Activated naive CD4-positive, alpha-beta T cell treated with anti-CD3 and anti-CD28 coated beads, Interleukin-2, amount 50 U/mL, for 24 hours (primary cell): ENCODE data around the gene HOXB8.
A peak's percentile ranks its signal among the peaks of the same experiment; 100 is the strongest.

Experiments
- H3K27ac Mint-ChIP-seq: one replicate; pipeline ENCODE4 v1.8.0; 2021; ENCODE audit warnings: mild to moderate bottlenecking, mixed read lengths
- H3K27me3 Mint-ChIP-seq: one replicate; pipeline ENCODE4 v1.8.0; 2021; ENCODE audit warnings: mixed read lengths
- H3K36me3 Mint-ChIP-seq: one replicate; pipeline ENCODE4 v1.8.0; 2021; ENCODE audit warnings: mixed read lengths
- H3K4me1 Mint-ChIP-seq: one replicate; pipeline ENCODE4 v1.8.0; 2021; ENCODE audit warnings: mixed read lengths
- H3K4me3 Mint-ChIP-seq: one replicate; pipeline ENCODE4 v1.8.0; 2021; ENCODE audit warnings: mild to moderate bottlenecking, mixed read lengths
- H3K9me3 Mint-ChIP-seq: one replicate; pipeline ENCODE4 v1.8.0; 2021; ENCODE audit warnings: mixed read lengths

Gene HOXB8

DNA sequence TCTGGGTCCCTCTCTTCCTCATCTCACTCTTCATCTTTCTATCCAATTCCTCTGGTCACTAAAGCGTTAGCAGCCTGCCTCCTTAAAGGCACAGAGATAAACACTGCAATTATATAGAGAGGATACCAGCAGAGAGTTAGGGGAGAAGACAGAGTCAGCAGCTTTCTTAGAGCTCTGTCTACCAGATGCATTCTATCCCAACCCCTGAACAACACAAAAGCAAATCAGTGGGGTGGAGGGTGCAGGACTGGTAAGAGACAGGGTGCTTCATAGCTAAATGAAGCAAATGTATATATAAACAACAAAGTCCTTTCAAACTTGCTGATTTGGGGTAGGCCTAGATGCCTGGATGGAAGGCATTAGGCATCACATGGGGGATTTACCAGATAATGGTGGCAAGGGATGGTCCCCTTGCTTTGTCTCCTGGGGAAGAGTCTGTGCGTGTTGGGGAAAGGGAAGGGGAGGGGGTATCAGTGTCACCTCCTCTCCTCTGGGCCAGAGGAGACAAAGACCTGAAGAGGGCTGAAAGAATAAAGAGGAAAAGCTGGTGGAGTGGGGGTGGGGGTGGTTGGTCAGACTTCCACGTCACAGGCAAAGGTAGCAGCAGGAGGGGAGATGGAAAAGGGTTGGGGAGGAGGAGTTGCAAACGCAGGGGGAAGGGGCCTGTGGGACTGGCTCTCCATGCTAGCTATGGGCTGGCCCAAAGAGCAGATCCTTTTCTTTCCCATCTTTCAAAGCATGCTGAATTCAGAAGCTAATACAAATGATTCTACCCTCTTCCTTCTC lies 49.0 kb downstream of the HOXB8 start:
- peaks cover 24% of the 10 kb centered on the region for H3K4me1 Mint-ChIP-seq
- H3K27ac Mint-ChIP-seq = no peak overlapping the region
- no peaks in the 10 kb centered on the region for H3K9me3 Mint-ChIP-seq
- no peak overlapping the region for H3K4me3 Mint-ChIP-seq
- H3K27me3 Mint-ChIP-seq = peaks cover 6% of the 10 kb centered on the region
- peaks cover 2% of the 10 kb centered on the region for H3K36me3 Mint-ChIP-seq

DNA sequence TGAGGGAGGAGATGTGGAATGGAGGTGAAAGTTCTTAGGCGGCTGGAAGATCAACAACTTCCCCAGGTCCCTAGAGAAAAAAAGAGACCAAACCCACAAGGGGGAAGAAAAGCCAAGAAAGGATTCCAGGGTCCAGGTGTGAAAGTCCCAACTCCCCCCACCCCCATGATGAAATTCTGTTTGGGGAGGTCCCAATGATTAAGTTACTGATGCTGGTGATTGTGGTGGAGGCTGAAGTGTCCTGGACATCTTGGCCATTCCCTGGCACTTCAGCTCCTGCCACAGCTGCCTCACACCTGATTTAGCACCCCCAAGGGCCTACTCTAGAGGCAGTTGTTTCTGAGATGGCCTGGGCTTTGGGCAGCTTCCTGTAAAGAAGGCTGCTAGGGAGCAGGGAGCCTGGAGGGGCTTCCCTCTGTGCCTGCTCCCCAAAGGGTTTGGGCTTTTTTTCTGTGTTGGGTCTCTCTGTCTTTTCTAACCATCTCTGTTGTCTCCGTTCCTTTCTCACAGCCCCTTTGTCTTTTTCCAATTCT lies 50.0 kb downstream of the HOXB8 start:
- Mint-ChIP-seq H3K9me3 (no peaks in the 10 kb centered on the region), H3K4me1 (peaks cover 24% of the 10 kb centered on the region)

DNA sequence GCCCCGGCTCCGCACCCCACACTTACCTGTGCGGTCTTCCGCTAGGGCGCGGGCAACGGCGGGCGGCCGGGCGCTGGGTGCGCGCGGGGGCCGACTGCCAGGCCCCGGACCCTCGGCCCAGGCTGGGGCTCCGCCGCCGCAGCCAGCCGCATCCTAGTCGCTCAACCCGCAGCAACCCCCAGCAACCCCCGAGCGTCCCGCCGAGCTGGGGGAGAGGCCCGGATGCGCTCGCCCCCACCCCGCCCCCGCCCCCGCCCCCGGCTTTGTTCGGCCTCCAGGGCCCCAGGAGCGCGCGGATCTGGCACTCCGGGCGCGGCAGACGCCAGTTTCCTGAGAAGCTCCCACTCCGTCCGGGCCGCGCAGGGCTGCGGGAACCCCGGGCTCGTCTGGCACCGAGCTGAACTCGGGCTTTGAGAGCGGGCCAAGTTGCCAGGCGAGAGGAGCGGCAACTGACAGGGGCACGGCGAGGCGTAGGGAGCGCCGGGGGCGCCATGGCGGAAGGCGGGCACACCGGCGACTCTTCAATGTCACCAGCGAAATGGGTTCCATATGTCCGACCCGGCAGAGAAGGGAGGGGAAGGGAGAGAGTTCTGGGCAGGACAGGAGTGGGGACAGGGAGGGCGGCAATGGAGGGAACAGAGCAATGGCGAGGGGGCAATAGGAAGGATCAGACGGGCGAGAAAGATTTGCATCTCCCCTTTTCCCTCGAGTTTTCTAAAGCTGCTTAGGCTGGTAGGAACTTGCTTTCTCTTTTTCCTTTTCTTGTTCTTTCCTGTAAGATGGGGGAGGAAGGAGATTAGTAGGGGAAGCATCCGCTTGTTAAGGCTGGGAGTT lies 50.7 kb downstream of the HOXB8 start:
- H3K4me1 Mint-ChIP-seq = peaks cover 24% of the 10 kb centered on the region
- H3K27ac Mint-ChIP-seq = peak overlapping the region; percentile 75
- no peak overlapping the region for H3K4me3 Mint-ChIP-seq
- peaks cover 3% of the 10 kb centered on the region for H3K36me3 Mint-ChIP-seq
- H3K27me3 Mint-ChIP-seq = peaks cover 6% of the 10 kb centered on the region
- H3K9me3 Mint-ChIP-seq = no peaks in the 10 kb centered on the region

More for the DNA sequence above, 50.0 kb downstream of the HOXB8 start:
- peaks cover 3% of the 10 kb centered on the region for H3K36me3 Mint-ChIP-seq
- peaks cover 6% of the 10 kb centered on the region for H3K27me3 Mint-ChIP-seq
- no peak overlapping the region for H3K4me3 Mint-ChIP-seq
- H3K27ac Mint-ChIP-seq = peak overlapping the region; percentile 75

DNA sequence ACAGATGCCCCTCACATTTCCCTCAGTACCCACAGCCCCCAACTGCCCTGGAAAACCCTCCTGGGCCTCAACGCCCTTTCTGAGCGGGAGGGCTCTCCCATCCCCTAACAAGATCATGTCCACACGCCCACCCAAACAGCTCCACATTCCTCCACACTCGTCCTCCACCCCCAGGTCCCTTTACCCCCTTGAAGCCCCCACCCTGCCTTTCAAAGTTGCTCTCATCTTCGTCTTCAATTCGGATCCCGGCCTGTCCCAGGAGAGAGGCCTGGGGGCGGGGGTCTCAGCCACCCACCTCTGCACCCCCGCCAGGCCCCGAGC lies 51.3 kb downstream of the HOXB8 start:
- H3K36me3 Mint-ChIP-seq = peaks cover 3% of the 10 kb centered on the region

DNA sequence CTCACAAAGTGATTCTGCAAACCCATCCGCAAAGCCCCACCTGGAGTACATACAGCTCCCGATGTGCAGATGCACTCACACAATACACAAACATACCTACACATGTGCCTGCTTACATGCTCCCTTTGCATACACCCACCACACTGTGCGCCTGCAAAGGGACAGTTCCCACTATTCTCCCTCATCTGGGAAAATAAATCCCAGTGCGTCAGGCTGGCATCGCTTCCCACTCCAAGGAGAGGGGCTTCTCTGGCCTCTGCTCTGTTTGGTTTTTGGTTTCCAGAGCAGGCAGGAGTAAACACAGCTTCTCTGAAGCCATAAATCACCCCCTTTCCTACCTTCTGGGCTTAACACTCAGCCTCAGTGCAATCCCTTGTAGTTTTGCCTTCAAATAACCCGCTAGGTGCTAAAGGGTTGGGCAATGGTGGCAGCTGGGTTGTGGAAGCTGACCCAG lies 51.7 kb downstream of the HOXB8 start:
- H3K4me1 Mint-ChIP-seq = peaks cover 17% of the 10 kb centered on the region
- H3K36me3 Mint-ChIP-seq = peaks cover 3% of the 10 kb centered on the region
- H3K27me3 Mint-ChIP-seq = peaks cover 2% of the 10 kb centered on the region
- no peak overlapping the region for H3K4me3 Mint-ChIP-seq
- H3K9me3 Mint-ChIP-seq = no peaks in the 10 kb centered on the region
- H3K27ac Mint-ChIP-seq = no peak overlapping the region

More for the DNA sequence above, 51.3 kb downstream of the HOXB8 start:
- Mint-ChIP-seq H3K27me3 (peaks cover 4% of the 10 kb centered on the region), H3K9me3 (no peaks in the 10 kb centered on the region), H3K4me1 (peaks cover 21% of the 10 kb centered on the region), H3K27ac (no peak overlapping the region), H3K4me3 (no peak overlapping the region)

- Mint-ChIP-seq H3K36me3 (peaks cover 3% of the 10 kb centered on the region), H3K27ac (no peak overlapping the region), H3K4me3 (no peak overlapping the region), H3K9me3 (no peaks in the 10 kb centered on the region), H3K4me1 (peaks cover 15% of the 10 kb centered on the region), H3K27me3 (no peaks in the 10 kb centered on the region)
Observed at GRCh38 chr17:48562934-48563333, 52.2 kb downstream of the HOXB8 start.
